IPS-15b (cell line): ENCODE results near the gene PROKR1.
A peak's percentile ranks its signal among the peaks of the same experiment; 100 is the strongest.

Experiments
- H3K27me3 ChIP-seq: one replicate; pipeline ENCODE4 v1.6.1; 2013; ENCODE audit warnings: low read length; ENCODE audit not compliant: control insufficient read depth, insufficient read depth
- H3K36me3 ChIP-seq: one replicate; pipeline ENCODE4 v1.6.1; 2013; ENCODE audit warnings: low read length; ENCODE audit not compliant: control insufficient read depth, insufficient read depth
- H3K4me1 ChIP-seq: one replicate; pipeline ENCODE4 v1.6.1; 2013; ENCODE audit warnings: mild to moderate bottlenecking, low read length; ENCODE audit not compliant: control insufficient read depth, insufficient read depth
- H3K4me3 ChIP-seq: one replicate; pipeline ENCODE4 v1.5.1; 2013; ENCODE audit warnings: low read depth, low read length
- H3K9ac ChIP-seq: one replicate; pipeline ENCODE4 v1.6.1; 2013; ENCODE audit warnings: low read depth, mild to moderate bottlenecking, low read length
- H3K9me3 ChIP-seq: one replicate; pipeline ENCODE4 v1.6.1; 2013; ENCODE audit warnings: mild to moderate bottlenecking, low read length; ENCODE audit not compliant: control insufficient read depth, insufficient read depth

The PROKR1 gene

GRCh38 chr2:68684197-68684596, 40.8 kb downstream of the PROKR1 start:
- H3K4me1 ChIP-seq: peaks cover 8% of the 10 kb centered on the region
- H3K9ac ChIP-seq: no peak overlapping the region
- peaks cover 2% of the 10 kb centered on the region for H3K36me3 ChIP-seq
- no peaks in the 10 kb centered on the region for H3K27me3 ChIP-seq
- peaks cover 2% of the 10 kb centered on the region for H3K9me3 ChIP-seq
- no peak overlapping the region for H3K4me3 ChIP-seq

- H3K27me3 ChIP-seq: no peaks in the 10 kb centered on the region
Observed at GRCh38 chr2:68686178-68686577, 42.8 kb downstream of the PROKR1 start.

GRCh38 chr2:68687018-68687417, 43.6 kb downstream of the PROKR1 start:
- Histone ChIP-seq H3K4me1 (peaks cover 14% of the 10 kb centered on the region), H3K9ac (no peak overlapping the region), H3K9me3 (no peaks in the 10 kb centered on the region), H3K36me3 (no peaks in the 10 kb centered on the region), H3K27me3 (no peaks in the 10 kb centered on the region), H3K4me3 (no peak overlapping the region)

More at GRCh38 chr2:68686178-68686577, 42.8 kb downstream of the PROKR1 start:
- no peaks in the 10 kb centered on the region for H3K36me3 ChIP-seq
- H3K4me3 ChIP-seq: no peak overlapping the region
- H3K9ac ChIP-seq: no peak overlapping the region
- H3K9me3 ChIP-seq: no peaks in the 10 kb centered on the region
- H3K4me1 ChIP-seq: peaks cover 14% of the 10 kb centered on the region

GRCh38 chr2:68689553-68690537, 46.5 kb downstream of the PROKR1 start:
- Histone ChIP-seq H3K9me3 (no peaks in the 10 kb centered on the region), H3K27me3 (no peaks in the 10 kb centered on the region), H3K36me3 (no peaks in the 10 kb centered on the region), H3K4me1 (peaks cover 14% of the 10 kb centered on the region), H3K9ac (no peak overlapping the region), H3K4me3 (no peak overlapping the region)

- H3K36me3 ChIP-seq: no peaks in the 10 kb centered on the region
- H3K27me3 ChIP-seq: no peaks in the 10 kb centered on the region
- H3K4me1 ChIP-seq: peaks cover 13% of the 10 kb centered on the region
- no peaks in the 10 kb centered on the region for H3K9me3 ChIP-seq
- H3K4me3 ChIP-seq: no peak overlapping the region
- H3K9ac ChIP-seq: no peak overlapping the region
Observed at GRCh38 chr2:68690851-68691250, 47.5 kb downstream of the PROKR1 start.

- Histone ChIP-seq H3K9me3 (no peaks in the 10 kb centered on the region), H3K4me1 (peaks cover 19% of the 10 kb centered on the region), H3K27me3 (no peaks in the 10 kb centered on the region), H3K9ac (no peak overlapping the region), H3K36me3 (no peaks in the 10 kb centered on the region), H3K4me3 (no peak overlapping the region)
Observed at GRCh38 chr2:68692511-68692910, 49.1 kb downstream of the PROKR1 start.

- no peak overlapping the region for H3K9ac ChIP-seq
- no peaks in the 10 kb centered on the region for H3K9me3 ChIP-seq
- H3K27me3 ChIP-seq: no peaks in the 10 kb centered on the region
- H3K36me3 ChIP-seq: no peaks in the 10 kb centered on the region
- no peak overlapping the region for H3K4me3 ChIP-seq
- H3K4me1 ChIP-seq: peaks cover 19% of the 10 kb centered on the region
Observed at GRCh38 chr2:68693951-68694350, 50.6 kb downstream of the PROKR1 start.

- H3K27me3 ChIP-seq: no peaks in the 10 kb centered on the region
- H3K4me3 ChIP-seq: peak overlapping the region; percentile 1
- H3K9me3 ChIP-seq: no peaks in the 10 kb centered on the region
- peaks cover 12% of the 10 kb centered on the region for H3K4me1 ChIP-seq
- no peak overlapping the region for H3K9ac ChIP-seq
- no peaks in the 10 kb centered on the region for H3K36me3 ChIP-seq
Observed at GRCh38 chr2:68695971-68696370, 52.6 kb downstream of the PROKR1 start.

- Histone ChIP-seq H3K27me3 (no peaks in the 10 kb centered on the region), H3K36me3 (no peaks in the 10 kb centered on the region), H3K4me3 (peak overlapping the region; percentile 1), H3K9me3 (no peaks in the 10 kb centered on the region), H3K9ac (no peak overlapping the region), H3K4me1 (peaks cover 12% of the 10 kb centered on the region)
Observed at GRCh38 chr2:68696554-68696953, 53.2 kb downstream of the PROKR1 start.

- Histone ChIP-seq H3K27me3 (no peaks in the 10 kb centered on the region), H3K4me3 (no peak overlapping the region), H3K36me3 (no peaks in the 10 kb centered on the region), H3K4me1 (peaks cover 12% of the 10 kb centered on the region), H3K9me3 (no peaks in the 10 kb centered on the region), H3K9ac (no peak overlapping the region)
Observed at GRCh38 chr2:68698567-68699377, 55.4 kb downstream of the PROKR1 start.

- Histone ChIP-seq H3K9me3 (no peaks in the 10 kb centered on the region), H3K4me1 (peaks cover 12% of the 10 kb centered on the region), H3K36me3 (no peaks in the 10 kb centered on the region), H3K27me3 (no peaks in the 10 kb centered on the region), H3K4me3 (no peak overlapping the region), H3K9ac (no peak overlapping the region)
Observed at GRCh38 chr2:68700560-68700959, 57.2 kb downstream of the PROKR1 start.
